OCI-LY3 (cell line): ENCODE measurements around the gene GOLGA6C.
"Not testable (repeated sequence)": the region's sequence is repeated elsewhere in the genome, so short reads cannot be mapped to it uniquely, and the experiment has no call there.

Source experiments
- H2AFZ ChIP-seq: fragments of 200-600, 300-600 bp; shearing (Covaris generic); 2 replicates; pipeline ENCODE4 v1.6.0; 2014; ENCODE audit warnings: antibody characterized with exemption, low read depth, low read length
- H3K27ac ChIP-seq: fragments of 200-600, 300-600 bp; sonication (generic); 2 replicates; pipeline ENCODE4 v1.5.1; 2014; ENCODE audit warnings: mild to moderate bottlenecking, low read length, moderate library complexity, mixed read lengths
- H3K27me3 ChIP-seq: fragments of 200-600, 300-600 bp; sonication (generic); 2 replicates; pipeline ENCODE4 v1.6.1; 2014; ENCODE audit warnings: low read depth, low read length, mixed read lengths
- H3K36me3 ChIP-seq: fragments of 200-600, 300-600 bp; sonication (generic); replicated peaks from 2 replicates; pipeline ENCODE3; 2014; ENCODE audit warnings: low read depth, low read length, mixed read lengths
- H3K4me1 ChIP-seq: fragments of 300-600, 200-600 bp; sonication (generic); 2 replicates; pipeline ENCODE4 v1.6.1; 2014; ENCODE audit warnings: low read length, mixed read lengths
- H3K4me2 ChIP-seq: fragments of 200-600, 300-600 bp; sonication (generic); 2 replicates; pipeline ENCODE4 v1.6.1; 2014; ENCODE audit warnings: low read length, mixed read lengths
- H3K4me3 ChIP-seq: fragments of 300-600, 200-600 bp; sonication (generic); 2 replicates; pipeline ENCODE4 v1.5.1; 2014; ENCODE audit warnings: antibody characterized with exemption, mild to moderate bottlenecking, low read length, moderate library complexity
- H3K79me2 ChIP-seq: fragments of 300-600, 200-600 bp; shearing (Covaris generic); 2 replicates; pipeline ENCODE4 v1.6.1; 2014; ENCODE audit warnings: mild to moderate bottlenecking, low read length, mixed read lengths
- H3K9ac ChIP-seq: fragments of 300-600, 200-600 bp; shearing (Covaris generic); 2 replicates; pipeline ENCODE4 v1.6.0; 2014; ENCODE audit warnings: mild to moderate bottlenecking, low read length, moderate library complexity
- H3K9me3 ChIP-seq: fragments of 200-600, 300-600 bp; shearing (Covaris generic); 2 replicates; pipeline ENCODE4 v1.6.1; 2014; ENCODE audit warnings: low read length, mixed read lengths; ENCODE audit not compliant: insufficient read depth
- H4K20me1 ChIP-seq: fragments of 200-600, 300-600 bp; sonication (generic); 2 replicates; pipeline ENCODE4 v1.6.1; 2016; ENCODE audit warnings: low read length, mixed read lengths; ENCODE audit not compliant: insufficient read depth
- CTCF ChIP-seq: fragments of 200-600, 300-600 bp; sonication (generic); IDR thresholded peaks from 2 replicates; pipeline ENCODE4 v1.5.1; 2014; ENCODE audit warnings: antibody characterized with exemption, low read length, low read depth
- EZH2phosphoT487 ChIP-seq: fragments of 200-600 bp; shearing (Covaris generic); IDR thresholded peaks from 2 replicates; pipeline ENCODE4 v1.6.1; 2018; ENCODE audit warnings: antibody characterized with exemption, mixed run types, low read depth

Gene GOLGA6C

GRCh38 chr15:75314552-75315290 is 56.6 kb downstream of the GOLGA6C start:
- H3K4me2 ChIP-seq = no peak overlapping the region
- H3K9ac ChIP-seq = no peak overlapping the region
- TF ChIP-seq EZH2phosphoT487 (no peak), CTCF (no peak)
- no peaks in the 10 kb centered on the region for H4K20me1 ChIP-seq
- peaks cover 9% of the 10 kb centered on the region; the same call in 1 of the 2 replicates for H3K27me3 ChIP-seq
- H3K36me3 ChIP-seq = no peaks in the 10 kb centered on the region
- H3K4me1 ChIP-seq = no peaks in the 10 kb centered on the region
- no peaks in the 10 kb centered on the region for H3K9me3 ChIP-seq
- H2AFZ ChIP-seq = no peak overlapping the region
- H3K79me2 ChIP-seq = no peaks in the 10 kb centered on the region
- no peak overlapping the region for H3K4me3 ChIP-seq
- no peak overlapping the region for H3K27ac ChIP-seq

- H3K79me2 ChIP-seq, H3K27ac ChIP-seq, H3K4me3 ChIP-seq, H3K9ac ChIP-seq, H3K36me3 ChIP-seq, H3K27me3 ChIP-seq, H2AFZ ChIP-seq, H3K4me1 ChIP-seq, H4K20me1 ChIP-seq, H3K4me2 ChIP-seq, H3K9me3 ChIP-seq: not testable (repeated sequence)
These were observed 61.2 kb downstream of the GOLGA6C start for GRCh38 chr15:75319231-75319897.
